HG02642 (cell line): ENCODE data around the gene PRICKLE2.

ENCODE experiments used
- ATAC-seq: cut with Tn5 transposase; IDR thresholded peaks from one replicate; pipeline ENCODE4 v1.9.1; 2021; ENCODE audit warnings: mild to moderate bottlenecking; ENCODE audit not compliant: unreplicated experiment, poor library complexity

Gene PRICKLE2

DNA sequence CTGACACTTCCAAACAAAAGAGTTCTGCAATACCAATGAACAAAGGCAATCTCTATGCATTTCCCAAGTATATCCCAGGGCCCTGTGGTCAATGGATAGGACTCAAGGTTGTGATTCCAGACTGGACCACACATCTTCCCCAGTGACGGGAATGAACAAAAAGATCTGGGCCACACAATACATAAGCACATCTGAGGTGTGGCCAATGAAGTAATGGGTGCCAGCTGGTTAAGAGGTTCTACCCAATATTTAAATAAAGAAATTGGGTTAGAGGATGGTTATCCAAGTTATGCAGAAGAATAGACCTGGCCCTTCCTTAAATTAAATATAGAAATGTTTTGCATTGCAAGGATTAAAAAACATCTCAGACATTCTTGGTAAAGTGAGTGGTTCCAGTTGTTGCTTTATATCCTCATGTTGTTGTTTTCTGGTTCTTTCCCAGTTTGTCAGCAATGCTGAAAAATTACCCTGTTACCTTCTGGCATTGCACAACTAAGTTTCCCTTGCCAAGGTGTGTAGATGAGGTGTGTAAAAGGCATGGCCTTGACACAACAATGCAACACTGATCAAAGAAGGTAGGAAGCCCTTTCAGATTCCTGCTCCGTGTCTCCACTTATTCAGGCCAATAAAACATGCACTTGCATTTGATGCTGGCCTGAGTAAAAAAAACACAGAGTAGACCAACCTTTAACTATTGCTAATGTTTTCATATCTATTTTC, 86.5 kb downstream of the PRICKLE2 start:
- no peak for ATAC-seq

- no peak for ATAC-seq
These were observed 87.2 kb downstream of the PRICKLE2 start for GRCh38 chr3:64138046-64138445.

- no peak for ATAC-seq
These were observed 90.4 kb downstream of the PRICKLE2 start for GRCh38 chr3:64134882-64135281.

DNA sequence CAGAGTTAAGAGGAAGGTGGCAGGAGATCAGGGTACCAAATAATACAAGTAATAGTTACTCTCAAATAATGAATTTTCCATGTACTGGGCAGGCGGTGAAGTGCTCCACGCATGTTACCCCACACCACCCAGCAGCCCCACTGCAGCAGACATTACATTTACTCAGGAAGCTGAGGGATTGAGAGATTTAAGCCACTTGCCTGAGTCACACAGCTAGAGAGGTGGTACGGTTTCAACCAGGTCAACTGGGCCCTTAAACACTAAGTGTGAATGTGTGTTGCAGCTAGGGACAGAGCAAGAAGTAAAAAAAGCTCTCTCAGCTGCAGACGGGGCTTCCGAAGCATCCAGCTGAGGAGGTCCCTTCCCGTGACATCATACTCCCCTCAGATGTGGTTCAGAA, 91.3 kb downstream of the PRICKLE2 start:
- ATAC-seq: no peak

DNA sequence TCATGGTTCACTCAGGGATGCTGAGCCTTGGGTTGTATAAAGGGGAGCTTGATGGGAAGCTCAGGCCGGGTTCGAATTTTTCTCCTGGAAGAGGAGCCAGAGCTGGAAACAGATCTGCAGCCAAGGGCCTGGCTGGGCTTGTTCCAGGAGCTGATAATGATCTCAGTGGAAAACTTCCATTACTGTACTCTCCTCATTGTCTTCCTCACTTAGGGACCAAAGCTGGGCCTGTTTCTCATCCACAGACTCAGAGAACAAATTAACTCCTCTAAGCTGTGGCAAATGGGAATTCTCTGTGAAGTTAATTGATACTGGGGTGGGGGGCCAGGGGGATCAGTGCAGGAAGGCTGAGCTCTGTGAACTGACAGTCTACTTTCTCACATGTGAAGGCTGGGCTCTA, 92.0 kb downstream of the PRICKLE2 start:
- ATAC-seq: no peak

DNA sequence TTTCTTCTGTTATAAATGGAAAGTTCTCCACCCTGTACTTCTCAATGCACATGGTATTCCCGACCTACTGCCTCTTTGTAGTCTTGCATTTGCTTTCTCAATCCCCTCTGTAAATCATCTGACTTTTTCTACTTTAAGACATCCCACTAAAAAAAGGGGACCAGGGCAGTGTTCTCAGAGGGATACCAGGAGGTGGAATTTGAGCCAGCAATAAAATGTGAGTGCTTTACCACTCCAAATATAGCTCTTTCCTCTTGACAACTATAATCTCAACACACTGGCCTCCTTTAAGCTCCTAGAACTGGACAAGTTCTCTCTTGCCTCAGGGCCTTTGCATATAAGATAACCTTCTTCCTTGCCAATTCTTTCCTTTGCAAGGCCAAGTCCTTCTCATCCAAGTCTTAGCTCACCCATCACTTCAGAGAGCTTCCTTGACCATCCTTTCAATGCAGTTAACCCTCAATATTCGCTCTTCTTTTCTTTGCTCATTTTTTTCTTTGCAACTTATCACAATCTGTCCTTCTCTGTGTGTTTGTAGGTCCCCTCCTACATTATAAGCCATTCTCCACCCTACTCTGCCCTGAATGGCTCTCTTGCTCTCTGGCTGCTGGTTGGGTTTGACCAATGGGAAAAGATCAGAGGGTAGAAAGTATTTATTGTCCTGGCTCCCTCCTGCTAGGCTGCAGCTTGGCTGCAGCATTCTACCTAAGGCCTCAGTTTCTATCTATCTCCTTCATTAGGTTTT, 93.4 kb downstream of the PRICKLE2 start:
- ATAC-seq: no peak

DNA sequence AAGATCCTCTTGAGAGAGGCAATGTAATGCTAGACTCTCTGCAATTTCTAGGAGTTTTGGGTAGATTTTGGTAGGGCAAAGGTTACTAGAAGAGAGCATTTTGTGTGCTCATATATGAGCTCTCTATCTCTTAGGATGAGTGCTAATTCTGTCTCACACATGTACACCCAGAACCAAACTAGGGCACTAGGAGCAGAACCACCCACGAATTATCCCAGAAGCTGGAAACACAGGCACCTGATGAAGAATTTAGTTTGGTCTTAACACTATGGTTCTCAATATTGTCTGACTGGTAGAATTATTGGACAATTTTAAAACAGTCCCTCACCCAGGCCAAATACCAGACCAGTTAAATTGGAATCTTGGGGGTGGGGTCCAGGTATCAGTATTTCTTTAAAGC, 94.8 kb downstream of the PRICKLE2 start:
- ATAC-seq: no peak

DNA sequence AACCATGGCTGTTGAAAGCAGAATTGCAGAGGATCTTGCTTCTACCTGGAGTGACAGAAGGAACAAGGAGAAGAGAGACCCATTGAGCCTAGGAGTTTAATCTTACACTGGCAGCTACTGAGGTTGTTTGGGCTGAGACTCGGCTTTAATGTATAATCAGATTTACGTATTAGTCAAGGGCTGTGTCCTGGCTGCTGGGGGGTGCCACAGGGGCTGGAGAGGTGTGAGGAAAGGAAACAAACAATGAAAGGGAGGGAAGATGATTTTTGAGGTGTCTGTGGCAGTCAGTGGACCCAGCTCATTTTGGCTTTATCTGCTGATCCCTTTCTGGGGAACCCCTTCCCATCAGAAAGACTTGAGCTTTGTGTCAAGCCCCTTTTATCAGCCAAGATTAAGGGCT, 95.7 kb downstream of the PRICKLE2 start:
- ATAC-seq: no peak

DNA sequence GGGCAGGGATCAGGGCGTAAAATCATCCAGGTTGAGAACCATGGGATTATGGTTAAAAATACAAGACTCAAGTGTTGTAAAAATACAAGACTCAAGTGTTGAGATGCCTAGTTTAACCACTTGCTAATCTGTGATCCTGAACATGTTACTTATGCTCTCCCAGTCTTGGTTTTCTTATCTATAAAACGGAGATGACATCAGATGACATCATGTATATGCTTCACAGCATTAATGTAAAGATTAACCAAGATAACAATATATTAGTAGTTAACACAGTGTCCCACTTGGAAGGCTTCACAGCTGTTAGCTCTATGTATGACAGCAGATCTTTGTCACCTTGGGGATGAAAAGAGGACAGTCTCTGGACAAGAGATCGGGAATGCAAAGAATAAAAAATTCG, 96.2 kb downstream of the PRICKLE2 start:
- no peak for ATAC-seq

DNA sequence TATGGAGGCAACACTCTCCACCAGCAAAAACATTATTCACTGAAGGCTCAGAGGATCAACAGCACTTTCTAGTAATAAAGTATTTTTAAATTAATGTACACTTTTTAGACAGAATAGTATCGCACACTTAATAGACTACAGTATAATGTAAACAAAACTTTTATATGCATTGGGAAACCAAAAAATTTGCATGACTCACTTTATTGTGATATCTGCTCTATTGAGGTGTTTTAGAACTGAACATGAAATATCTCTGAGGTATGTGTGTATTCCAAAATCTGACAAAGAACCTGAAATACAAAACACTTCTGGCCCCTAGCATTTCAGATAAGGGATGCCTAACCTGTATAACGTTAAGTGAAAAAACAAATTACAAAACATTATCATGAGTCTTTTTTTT, 99.7 kb downstream of the PRICKLE2 start:
- ATAC-seq: no peak

DNA sequence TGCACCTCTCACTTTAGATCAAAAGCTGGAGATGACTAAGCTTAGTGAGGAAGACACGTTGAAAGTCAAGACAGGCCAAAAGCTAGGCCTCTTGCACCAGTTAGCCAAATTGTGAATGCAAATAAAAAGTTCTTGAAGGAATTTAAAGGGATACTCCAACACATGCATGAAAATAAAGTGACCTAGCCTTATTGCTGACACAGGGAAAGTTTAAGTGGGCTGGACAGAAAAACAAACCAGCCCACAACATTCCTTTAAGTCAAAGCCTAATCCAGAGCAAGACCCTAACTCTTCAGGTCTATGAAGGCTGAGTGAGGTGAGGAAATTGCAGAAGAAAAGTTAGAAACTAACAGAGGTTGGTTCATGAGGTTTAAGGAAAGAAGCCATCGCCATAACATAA, 101.3 kb downstream of the PRICKLE2 start:
- ATAC-seq: no peak

- ATAC-seq: no peak
These were observed 102.8 kb downstream of the PRICKLE2 start for GRCh38 chr3:64122476-64122875.

DNA sequence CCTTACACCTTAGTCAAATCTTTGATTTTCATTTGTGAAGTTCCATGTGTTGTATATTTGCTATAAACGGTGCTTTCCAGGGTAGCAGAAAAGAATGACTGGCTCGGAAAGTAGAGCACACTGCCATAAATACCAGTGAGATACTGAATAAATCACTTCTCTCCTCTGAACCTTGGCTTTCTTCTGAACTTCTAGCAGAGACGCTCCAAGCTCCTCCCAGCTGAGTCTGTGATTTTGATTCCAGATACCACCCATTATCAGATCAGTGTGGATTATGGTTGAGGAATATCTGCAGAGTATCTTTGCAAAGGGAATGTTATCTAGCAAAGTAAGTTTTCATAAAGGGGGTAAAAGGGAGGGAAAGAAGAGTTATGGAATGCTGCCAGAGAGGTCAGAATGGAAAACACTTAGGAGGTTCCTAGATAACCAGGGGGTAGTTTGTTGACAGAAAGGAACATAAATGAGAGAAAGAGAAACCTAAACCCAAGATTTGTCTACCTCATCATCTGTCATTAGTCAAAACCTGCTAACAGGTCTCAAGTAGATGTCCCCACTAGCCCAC, 103.4 kb downstream of the PRICKLE2 start:
- ATAC-seq: no peak

DNA sequence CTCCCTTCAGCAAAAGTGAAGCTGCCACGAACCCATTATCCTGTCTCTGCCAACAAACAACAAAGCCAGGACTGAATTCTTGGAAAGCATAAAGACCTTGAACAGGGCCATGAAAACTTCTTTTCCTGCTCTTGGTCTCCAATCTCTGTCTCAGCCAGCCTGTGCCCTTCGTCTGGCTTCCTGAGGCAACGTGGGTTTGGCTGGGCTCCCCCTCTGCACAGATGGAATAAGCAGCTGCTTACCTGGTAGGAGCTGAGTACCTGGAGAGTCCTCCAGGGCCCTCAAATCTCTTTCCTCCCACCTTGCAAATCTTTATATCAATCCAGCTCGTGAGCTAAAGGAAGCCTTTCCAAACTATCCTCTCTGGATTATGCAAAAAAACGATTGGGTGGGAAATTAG, 104.4 kb downstream of the PRICKLE2 start:
- ATAC-seq: no peak

DNA sequence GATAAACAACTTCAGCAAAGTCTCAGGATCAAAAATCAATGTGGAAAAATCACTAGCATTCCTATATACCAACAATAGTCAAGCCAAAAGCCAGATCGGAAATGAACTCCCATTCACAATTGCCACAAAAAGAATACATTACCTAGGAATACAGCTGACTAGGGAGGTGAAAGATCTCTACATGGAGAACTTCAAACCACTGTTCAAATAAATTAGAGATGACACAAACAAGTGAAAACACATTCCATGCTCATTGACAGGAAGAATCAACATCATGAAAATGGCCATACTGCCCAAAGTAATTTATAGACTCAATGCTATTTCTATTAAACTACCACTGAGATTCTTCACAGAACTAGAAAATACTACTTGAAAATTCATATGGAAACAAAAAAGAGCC, 107.8 kb downstream of the PRICKLE2 start:
- ATAC-seq: no peak

GRCh38 chr3:64114651-64115050, 110.6 kb downstream of the PRICKLE2 start:
- no peak for ATAC-seq

GRCh38 chr3:64111872-64112271, 113.4 kb downstream of the PRICKLE2 start:
- ATAC-seq: no peak

DNA sequence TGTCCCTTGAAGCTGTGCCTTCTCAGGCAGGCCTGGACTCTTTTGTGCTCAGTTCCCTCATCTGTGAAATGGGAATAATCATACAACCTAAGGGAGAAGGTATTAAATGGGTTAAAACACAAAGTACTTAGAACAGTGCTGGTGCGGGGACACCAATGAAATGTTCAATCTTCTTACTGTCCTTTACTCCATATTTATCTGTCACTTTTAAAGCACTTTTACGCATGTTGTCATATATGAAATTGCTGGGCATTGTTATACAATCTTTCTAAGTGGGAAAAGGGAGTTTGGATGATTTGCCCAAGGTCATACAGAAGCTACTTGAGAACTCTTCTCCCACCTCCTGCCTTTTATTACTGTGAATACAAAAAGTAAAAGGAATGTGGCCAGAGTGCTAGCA, 114.2 kb downstream of the PRICKLE2 start:
- no peak for ATAC-seq

GRCh38 chr3:64110071-64110470, 115.2 kb downstream of the PRICKLE2 start:
- no peak for ATAC-seq

- ATAC-seq: no peak
These were observed 115.8 kb downstream of the PRICKLE2 start for GRCh38 chr3:64109438-64109837.

- no peak for ATAC-seq
These were observed 116.4 kb downstream of the PRICKLE2 start for GRCh38 chr3:64108784-64109317.
